SK-N-SH (cell line): ENCODE results near the gene ATP5MC3.

Experiments used
- EP300 ChIP-seq, 2 experiments: IDR thresholded peaks; 2 replicates each; pipeline versions ENCODE4 v1.4.0 to v1.6.1; 2012; ENCODE audit warnings: borderline replicate concordance in 1 of 2, low read depth in 1 of 2, low read length in 1 of 2
- JUND ChIP-seq: IDR thresholded peaks from 2 replicates; pipeline ENCODE4 v1.4.0; 2012
- POLR2AphosphoS5 ChIP-seq: IDR thresholded peaks from 2 replicates; pipeline ENCODE4 v1.6.1; 2012; ENCODE audit warnings: low read depth, low read length
- RAD21 ChIP-seq: IDR thresholded peaks from 2 replicates; pipeline ENCODE4 v1.6.1; 2012; ENCODE audit warnings: mild to moderate bottlenecking, low read length
- SIN3A ChIP-seq: IDR thresholded peaks from 2 replicates; pipeline ENCODE4 v1.6.1; 2012; ENCODE audit warnings: low read depth, mild to moderate bottlenecking, low read length, moderate library complexity, borderline replicate concordance
- TF ChIP-seq, protein P1 (sequence below): fragments of 200-600 bp; sonication (generic); IDR thresholded peaks from 2 replicates; pipeline ENCODE4 v1.6.1; 2017; ENCODE audit warnings: antibody characterized with exemption, mild to moderate bottlenecking, moderate library complexity

DNA sequence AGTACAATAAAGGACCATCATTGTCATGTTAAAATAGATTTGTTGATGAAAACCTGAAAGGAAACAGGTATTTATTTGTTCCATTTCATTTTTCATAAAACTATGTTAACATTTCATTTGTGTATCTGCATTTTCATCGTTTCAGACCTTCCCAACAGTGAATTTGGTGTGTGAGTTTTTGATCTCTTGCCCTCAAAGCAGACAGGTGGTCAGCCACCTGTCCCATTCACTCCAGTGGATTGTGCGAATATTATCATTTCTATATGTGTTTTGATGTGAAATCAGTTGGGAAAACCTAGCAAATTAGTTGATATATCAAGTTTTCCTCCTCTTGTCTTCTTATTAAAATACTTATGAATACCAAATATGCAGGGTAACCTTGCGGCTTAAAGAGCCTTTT is 25.4 kb upstream of the ATP5MC3 start:
- TF ChIP-seq, protein P1, sequence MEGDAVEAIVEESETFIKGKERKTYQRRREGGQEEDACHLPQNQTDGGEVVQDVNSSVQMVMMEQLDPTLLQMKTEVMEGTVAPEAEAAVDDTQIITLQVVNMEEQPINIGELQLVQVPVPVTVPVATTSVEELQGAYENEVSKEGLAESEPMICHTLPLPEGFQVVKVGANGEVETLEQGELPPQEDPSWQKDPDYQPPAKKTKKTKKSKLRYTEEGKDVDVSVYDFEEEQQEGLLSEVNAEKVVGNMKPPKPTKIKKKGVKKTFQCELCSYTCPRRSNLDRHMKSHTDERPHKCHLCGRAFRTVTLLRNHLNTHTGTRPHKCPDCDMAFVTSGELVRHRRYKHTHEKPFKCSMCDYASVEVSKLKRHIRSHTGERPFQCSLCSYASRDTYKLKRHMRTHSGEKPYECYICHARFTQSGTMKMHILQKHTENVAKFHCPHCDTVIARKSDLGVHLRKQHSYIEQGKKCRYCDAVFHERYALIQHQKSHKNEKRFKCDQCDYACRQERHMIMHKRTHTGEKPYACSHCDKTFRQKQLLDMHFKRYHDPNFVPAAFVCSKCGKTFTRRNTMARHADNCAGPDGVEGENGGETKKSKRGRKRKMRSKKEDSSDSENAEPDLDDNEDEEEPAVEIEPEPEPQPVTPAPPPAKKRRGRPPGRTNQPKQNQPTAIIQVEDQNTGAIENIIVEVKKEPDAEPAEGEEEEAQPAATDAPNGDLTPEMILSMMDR: no peak
- TF ChIP-seq RAD21 (no peak), EP300 (IDR thresholded peaks at IDR 0.05; ENCODE audit: borderline replicate concordance in 1 of 2, low read depth in 1 of 2, low read length in 1 of 2) (no peak), POLR2AphosphoS5 (no peak), JUND (no peak), SIN3A (no peak)
